Endothelial cell (in vitro differentiated cells): ENCODE measurements around the gene PRRT1B. TPM values are rescaled to one million over a fixed set of nuclear protein-coding genes. Genes with fewer than 3 reads are reported as not detected.

Experiments used
- DNase-seq: peaks from one replicate; pipeline ENCODE4 v3.0.0; 2021; ENCODE audit warnings: low spot score
- H3K27ac Mint-ChIP-seq: one replicate; pipeline ENCODE4 v1.8.0; 2021; ENCODE audit warnings: mixed read lengths, inconsistent platforms; ENCODE audit not compliant: unreplicated experiment
- H3K27me3 Mint-ChIP-seq: one replicate; pipeline ENCODE4 v1.8.0; 2021; ENCODE audit warnings: mild to moderate bottlenecking, moderate library complexity, mixed read lengths, inconsistent platforms; ENCODE audit not compliant: unreplicated experiment
- H3K36me3 Mint-ChIP-seq: one replicate; pipeline ENCODE4 v1.8.0; 2021; ENCODE audit warnings: mild to moderate bottlenecking, low read depth, mixed read lengths, inconsistent platforms; ENCODE audit not compliant: unreplicated experiment
- H3K4me1 Mint-ChIP-seq: one replicate; pipeline ENCODE4 v1.8.0; 2021; ENCODE audit warnings: mild to moderate bottlenecking, mixed read lengths, inconsistent platforms; ENCODE audit not compliant: unreplicated experiment
- H3K4me3 Mint-ChIP-seq: one replicate; pipeline ENCODE4 v1.8.0; 2021; ENCODE audit warnings: mild to moderate bottlenecking, mixed read lengths, inconsistent platforms; ENCODE audit not compliant: unreplicated experiment
- H3K9me3 Mint-ChIP-seq: one replicate; pipeline ENCODE4 v1.8.0; 2021; ENCODE audit warnings: mixed read lengths, inconsistent platforms; ENCODE audit not compliant: unreplicated experiment
- total RNA-seq: library from RNA; stranded (reverse); fragmentation: NEBNext Ultra II Directional; extraction: Animal tissue kit (Norgen Biotek cat#: 25700); gene quantifications from one replicate; pipeline ENCODE4 v1.2.1, GENCODE V29; 2021; ENCODE audit not compliant: unreplicated experiment
- TF ChIP-seq, protein P1 (sequence below): fragments of 200-600 bp; sonication (generic); IDR thresholded peaks from one replicate; pipeline ENCODE4 v1.5.0; 2021; ENCODE audit warnings: antibody characterized with exemption; ENCODE audit not compliant: unreplicated experiment

Gene PRRT1B
- total RNA-seq, 1 donor from 2014 or later, result not detected

- Mint-ChIP-seq H3K27ac (peak overlapping the region; percentile 48), H3K4me1 (peaks cover 4% of the 10 kb centered on the region), H3K36me3 (peaks cover 58% of the 10 kb centered on the region), H3K27me3 (peaks cover 24% of the 10 kb centered on the region), H3K9me3 (no peaks in the 10 kb centered on the region), H3K4me3 (no peak overlapping the region)
- no peak for DNase-seq
- TF ChIP-seq, protein P1, sequence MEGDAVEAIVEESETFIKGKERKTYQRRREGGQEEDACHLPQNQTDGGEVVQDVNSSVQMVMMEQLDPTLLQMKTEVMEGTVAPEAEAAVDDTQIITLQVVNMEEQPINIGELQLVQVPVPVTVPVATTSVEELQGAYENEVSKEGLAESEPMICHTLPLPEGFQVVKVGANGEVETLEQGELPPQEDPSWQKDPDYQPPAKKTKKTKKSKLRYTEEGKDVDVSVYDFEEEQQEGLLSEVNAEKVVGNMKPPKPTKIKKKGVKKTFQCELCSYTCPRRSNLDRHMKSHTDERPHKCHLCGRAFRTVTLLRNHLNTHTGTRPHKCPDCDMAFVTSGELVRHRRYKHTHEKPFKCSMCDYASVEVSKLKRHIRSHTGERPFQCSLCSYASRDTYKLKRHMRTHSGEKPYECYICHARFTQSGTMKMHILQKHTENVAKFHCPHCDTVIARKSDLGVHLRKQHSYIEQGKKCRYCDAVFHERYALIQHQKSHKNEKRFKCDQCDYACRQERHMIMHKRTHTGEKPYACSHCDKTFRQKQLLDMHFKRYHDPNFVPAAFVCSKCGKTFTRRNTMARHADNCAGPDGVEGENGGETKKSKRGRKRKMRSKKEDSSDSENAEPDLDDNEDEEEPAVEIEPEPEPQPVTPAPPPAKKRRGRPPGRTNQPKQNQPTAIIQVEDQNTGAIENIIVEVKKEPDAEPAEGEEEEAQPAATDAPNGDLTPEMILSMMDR, result no peak
Measured at GRCh38 chr9:131584858-131585257, 39.5 kb downstream of the PRRT1B start.

GRCh38 chr9:131585375-131585774 lies 40.1 kb downstream of the PRRT1B start:
- Mint-ChIP-seq H3K36me3 (peaks cover 62% of the 10 kb centered on the region), H3K27me3 (peaks cover 24% of the 10 kb centered on the region), H3K27ac (peak overlapping the region; percentile 48), H3K4me1 (peaks cover 4% of the 10 kb centered on the region), H3K9me3 (no peaks in the 10 kb centered on the region), H3K4me3 (no peak overlapping the region)
- TF ChIP-seq, protein P1, result no peak
- no peak for DNase-seq

GRCh38 chr9:131587331-131587730 lies 42.0 kb downstream of the PRRT1B start:
- no peak for DNase-seq
- no peaks in the 10 kb centered on the region for H3K9me3 Mint-ChIP-seq
- peaks cover 68% of the 10 kb centered on the region for H3K36me3 Mint-ChIP-seq
- TF ChIP-seq, protein P1, result no peak
- no peak overlapping the region for H3K27ac Mint-ChIP-seq
- H3K4me1 Mint-ChIP-seq, result peaks cover 18% of the 10 kb centered on the region
- H3K27me3 Mint-ChIP-seq, result peaks cover 36% of the 10 kb centered on the region
- peak overlapping the region; percentile 74 for H3K4me3 Mint-ChIP-seq

GRCh38 chr9:131587906-131588305 lies 42.6 kb downstream of the PRRT1B start:
- TF ChIP-seq, protein P1, result no peak
- Mint-ChIP-seq H3K27ac (no peak overlapping the region), H3K4me3 (peak overlapping the region; percentile 74), H3K36me3 (peaks cover 70% of the 10 kb centered on the region), H3K27me3 (peaks cover 37% of the 10 kb centered on the region), H3K4me1 (peaks cover 22% of the 10 kb centered on the region), H3K9me3 (no peaks in the 10 kb centered on the region)
- DNase-seq, result no peak

- DNase-seq, result no peak
- H3K4me3 Mint-ChIP-seq, result no peak overlapping the region
- TF ChIP-seq, protein P1, result no peak
- peaks cover 37% of the 10 kb centered on the region for H3K27me3 Mint-ChIP-seq
- no peak overlapping the region for H3K27ac Mint-ChIP-seq
- H3K9me3 Mint-ChIP-seq, result no peaks in the 10 kb centered on the region
- peaks cover 71% of the 10 kb centered on the region for H3K36me3 Mint-ChIP-seq
- H3K4me1 Mint-ChIP-seq, result peaks cover 25% of the 10 kb centered on the region
Measured at GRCh38 chr9:131588396-131588795, 43.1 kb downstream of the PRRT1B start.
